ENCODE measurements around the gene PPP6R1.
A peak's percentile ranks its signal among the peaks of the same experiment; 100 is the strongest.
"Not testable (repeated sequence)": the region's sequence is repeated elsewhere in the genome, so short reads cannot be mapped to it uniquely, and the experiment has no call there.

The PPP6R1 gene

DNA sequence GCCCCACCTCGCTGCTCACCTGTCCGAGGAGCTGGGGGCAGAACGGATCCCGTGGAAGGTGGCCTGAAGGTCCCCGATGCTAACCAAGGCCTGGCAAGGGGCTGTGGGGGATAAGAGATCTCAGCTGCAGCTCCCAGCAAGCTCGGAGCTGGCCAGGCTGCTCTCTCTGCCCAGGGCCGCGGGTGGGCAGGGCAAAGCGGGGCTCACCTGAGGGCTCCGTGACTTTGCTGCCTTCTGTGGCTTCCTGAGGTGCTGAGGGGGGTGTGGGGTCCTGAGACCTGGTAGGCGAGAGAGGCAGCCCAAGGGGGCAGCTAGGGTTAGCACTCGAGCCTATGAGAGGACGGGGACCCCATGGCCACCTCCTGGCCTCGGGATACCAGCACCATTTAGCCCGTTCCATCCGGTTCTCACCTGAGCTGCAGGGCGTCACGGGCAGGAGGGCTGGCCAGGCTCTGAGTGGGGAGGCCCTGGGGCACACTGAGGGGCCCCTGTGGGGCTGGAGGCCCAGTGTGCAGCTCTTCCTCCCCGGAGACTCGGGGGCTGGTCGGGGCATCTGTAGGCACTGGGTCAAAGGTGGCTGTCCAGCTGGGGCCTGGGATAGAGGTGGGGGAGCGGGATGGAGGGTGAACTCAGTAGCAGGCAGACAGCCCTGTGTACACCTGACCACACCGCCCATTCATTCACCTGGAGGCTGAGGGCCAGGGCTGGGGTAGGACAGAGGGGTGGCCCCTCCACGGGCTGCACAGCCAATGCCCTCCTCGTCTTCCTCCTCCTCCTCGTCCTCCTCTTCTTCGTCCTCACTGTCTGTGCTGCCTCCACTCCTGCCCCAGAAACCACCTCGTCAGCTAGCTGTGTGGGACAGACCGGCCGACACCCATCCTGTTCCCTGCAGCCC, 27.2 kb downstream of the PPP6R1 start:
- CTCF ChIA-PET, result no interaction called here
- peaks cover 2% of the 10 kb centered on the region for H3K4me1 Mint-ChIP-seq
- H3K27ac Mint-ChIP-seq, result no peak overlapping the region
- DNase-seq, result no peak
- no peak overlapping the region for H3K4me3 Mint-ChIP-seq
- H3K9me3 Mint-ChIP-seq, result no peaks in the 10 kb centered on the region
- H3K27me3 Mint-ChIP-seq, result no peaks in the 10 kb centered on the region
- peaks cover 57% of the 10 kb centered on the region for H3K36me3 Mint-ChIP-seq

DNA sequence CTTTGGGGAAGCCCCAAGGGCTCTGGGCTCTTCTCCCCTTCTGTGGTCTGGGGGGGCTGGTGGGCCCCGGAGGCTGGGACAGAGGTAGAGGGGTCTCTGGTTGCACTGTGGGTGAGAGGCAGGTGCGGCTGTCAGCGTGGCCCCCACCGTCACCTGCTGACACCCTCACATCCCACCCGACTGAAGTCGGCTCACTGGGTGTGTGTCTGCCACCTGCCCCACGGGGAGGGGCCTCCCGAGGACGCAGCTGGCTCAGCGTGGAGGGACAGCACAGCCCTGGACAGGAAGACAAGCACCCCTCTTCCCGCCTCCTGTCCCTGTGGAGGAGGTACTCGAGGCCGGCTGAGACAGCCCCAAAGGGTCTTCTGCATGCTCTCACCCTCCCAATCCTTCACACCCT, 28.0 kb downstream of the PPP6R1 start:
- Mint-ChIP-seq H3K36me3 (peaks cover 55% of the 10 kb centered on the region), H3K4me3 (no peak overlapping the region), H3K9me3 (no peaks in the 10 kb centered on the region), H3K27ac (no peak overlapping the region), H3K4me1 (peaks cover 2% of the 10 kb centered on the region), H3K27me3 (no peaks in the 10 kb centered on the region)
- DNase-seq, result no peak
- CTCF ChIA-PET, result no interaction called here

DNA sequence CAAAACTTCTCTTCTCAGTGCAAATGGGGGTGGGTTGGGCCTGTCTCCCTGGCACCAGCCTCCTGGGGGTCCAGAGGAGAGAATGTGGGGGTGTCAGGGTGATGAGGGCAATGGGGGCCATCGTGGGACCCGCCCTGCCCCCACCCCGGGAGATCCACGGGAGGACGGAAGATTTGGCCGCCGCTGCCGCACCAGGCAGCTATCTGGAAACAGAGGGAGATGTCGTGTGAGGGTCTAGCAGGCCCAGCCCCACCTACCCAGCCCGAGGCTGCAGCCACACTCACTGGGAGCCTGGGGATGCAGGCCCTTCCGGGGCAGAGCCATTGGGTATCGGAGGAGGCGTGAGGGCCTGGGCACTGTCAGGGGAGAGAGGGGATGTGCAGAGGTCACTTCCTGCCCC, 28.5 kb downstream of the PPP6R1 start:
- no peak for DNase-seq
- H3K4me3 Mint-ChIP-seq, result no peak overlapping the region
- H3K27ac Mint-ChIP-seq, result no peak overlapping the region
- H3K36me3 Mint-ChIP-seq, result peaks cover 58% of the 10 kb centered on the region
- H3K9me3 Mint-ChIP-seq, result no peaks in the 10 kb centered on the region
- CTCF ChIA-PET, result no interaction called here
- no peaks in the 10 kb centered on the region for H3K27me3 Mint-ChIP-seq
- H3K4me1 Mint-ChIP-seq, result peaks cover 2% of the 10 kb centered on the region

DNA sequence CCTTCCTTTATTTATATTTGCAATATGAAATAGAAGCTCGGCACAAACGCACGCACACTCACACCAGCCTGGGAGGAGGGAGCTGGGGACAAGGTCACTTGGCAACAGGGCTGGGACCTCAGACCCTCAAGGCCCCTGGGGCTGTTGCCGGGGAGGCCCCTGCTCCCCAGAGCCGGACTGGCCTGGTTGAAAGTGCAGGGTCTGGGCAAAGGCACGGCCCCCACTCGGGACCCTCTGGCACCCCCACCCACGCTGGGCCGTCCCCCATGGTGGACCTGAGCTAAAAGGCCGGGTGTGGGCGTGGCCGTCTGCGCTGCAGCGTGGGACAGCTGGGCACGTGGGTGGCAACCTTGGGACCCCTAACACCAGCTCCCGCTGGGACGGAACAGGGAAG, 29.0 kb downstream of the PPP6R1 start:
- Mint-ChIP-seq H3K4me1 (peaks cover 2% of the 10 kb centered on the region), H3K4me3 (no peak overlapping the region), H3K27me3 (no peaks in the 10 kb centered on the region), H3K9me3 (no peaks in the 10 kb centered on the region), H3K36me3 (peaks cover 53% of the 10 kb centered on the region), H3K27ac (no peak overlapping the region)
- CTCF ChIA-PET, result no interaction called here
- DNase-seq, result no peak

DNA sequence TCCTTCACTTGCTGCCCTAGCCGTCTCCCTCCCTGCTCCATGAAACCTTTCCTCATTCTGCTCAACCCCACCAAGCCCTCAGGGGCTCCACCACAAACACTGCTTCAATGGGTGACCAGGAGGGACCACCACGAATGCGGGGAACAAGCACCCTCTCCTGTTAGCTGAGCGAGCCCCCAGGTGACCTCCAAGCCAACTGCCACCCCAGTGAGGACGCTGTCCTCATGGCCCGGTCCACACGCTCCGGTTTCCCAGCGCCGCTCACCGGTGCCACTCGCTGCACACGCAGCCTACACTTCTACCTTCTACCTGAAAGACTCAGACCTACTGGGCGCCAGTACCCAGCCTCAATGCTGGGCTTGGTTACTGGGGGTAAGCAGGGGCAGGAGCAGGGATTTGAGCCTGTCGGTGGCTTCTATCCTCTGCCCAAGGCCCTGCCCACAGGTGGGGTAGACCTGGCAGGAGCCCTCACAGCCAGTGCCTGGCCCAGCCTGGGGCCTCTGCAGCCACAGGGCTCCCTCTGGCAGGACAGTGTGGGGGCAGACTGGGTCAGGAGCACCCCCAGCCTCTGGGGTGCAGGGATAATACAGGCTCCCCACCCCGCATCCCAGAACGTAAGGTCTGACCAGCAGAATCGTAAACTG, 29.6 kb downstream of the PPP6R1 start:
- H3K4me1 Mint-ChIP-seq, result peaks cover 2% of the 10 kb centered on the region
- no peaks in the 10 kb centered on the region for H3K27me3 Mint-ChIP-seq
- peak overlapping the region; percentile 62 for H3K27ac Mint-ChIP-seq
- CTCF ChIA-PET, result no interaction called here
- DNase-seq, result no peak
- H3K36me3 Mint-ChIP-seq, result peaks cover 48% of the 10 kb centered on the region
- H3K4me3 Mint-ChIP-seq, result no peak overlapping the region
- H3K9me3 Mint-ChIP-seq, result no peaks in the 10 kb centered on the region

DNA sequence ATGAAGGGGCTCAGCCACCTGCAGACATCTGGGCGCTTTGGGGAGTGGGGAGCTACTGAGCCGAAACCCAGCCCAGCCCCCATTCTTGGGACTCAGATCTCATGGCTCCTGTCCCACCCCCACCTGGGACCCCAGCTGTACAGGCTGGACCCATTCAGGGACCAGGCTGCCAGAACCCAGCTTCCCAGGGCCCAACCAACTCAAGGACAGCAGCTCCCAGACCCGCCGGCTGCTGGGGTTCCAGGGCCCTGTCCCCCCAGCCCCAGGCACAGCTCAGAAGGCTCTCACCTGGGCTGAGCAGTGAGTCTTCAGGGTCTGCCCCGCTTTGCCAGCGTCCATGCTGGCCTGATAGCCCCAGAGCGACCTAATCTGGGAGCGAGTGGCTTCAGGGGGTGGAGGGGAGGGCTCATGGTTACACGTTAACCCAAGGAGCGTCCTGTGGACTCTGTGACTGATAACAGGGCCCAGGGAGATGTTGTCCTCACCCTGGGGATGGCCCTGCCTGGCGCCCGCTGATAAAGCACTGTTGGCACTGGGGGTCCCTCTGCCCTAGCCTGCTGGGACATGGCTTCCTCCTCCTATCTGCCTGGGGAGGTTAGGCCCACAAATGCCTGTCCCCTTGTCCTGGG, 30.3 kb downstream of the PPP6R1 start, which contains the start of gene TMEM86B:
TSS of gene TMEM86B (minus strand) at position 361 of the 629 bp plus-strand sequence. CDS start at position 339, 22 bp downstream.
- Mint-ChIP-seq H3K4me3 (no peak within 1 kb of the TSS), H3K9me3 (no peaks in the 10 kb centered on the region), H3K36me3 (peaks cover 42% of the 10 kb centered on the region), H3K4me1 (peaks cover 2% of the 10 kb centered on the region), H3K27ac (peak within 1 kb of the TSS; percentile 64), H3K27me3 (no peaks in the 10 kb centered on the region)
- CTCF ChIA-PET, result no interaction called here
- DNase-seq, result no peak

DNA sequence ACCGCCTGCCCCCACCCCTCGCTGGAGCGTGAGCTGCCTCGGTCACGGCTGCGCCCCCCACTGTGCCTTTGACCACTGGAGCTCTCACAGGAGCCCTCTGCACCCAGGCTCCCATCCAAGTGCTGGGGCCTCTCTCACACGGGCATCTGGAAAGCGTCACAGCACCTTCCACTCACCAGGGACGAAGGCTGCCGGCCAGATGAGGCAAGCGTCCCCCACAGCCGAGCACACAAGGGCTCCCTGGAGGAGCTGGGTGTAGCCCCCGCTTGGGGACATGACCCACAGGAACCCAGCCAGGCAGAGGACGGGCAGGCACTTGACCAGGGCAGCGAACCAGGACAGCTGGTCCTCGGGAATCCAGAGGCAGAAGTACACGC, 30.8 kb downstream of the PPP6R1 start:
- no peak overlapping the region for H3K4me3 Mint-ChIP-seq
- peaks cover 2% of the 10 kb centered on the region for H3K4me1 Mint-ChIP-seq
- no peaks in the 10 kb centered on the region for H3K9me3 Mint-ChIP-seq
- H3K27me3 Mint-ChIP-seq, result no peaks in the 10 kb centered on the region
- H3K27ac Mint-ChIP-seq, result no peak overlapping the region
- DNase-seq, result no peak
- CTCF ChIA-PET, result no interaction called here
- peaks cover 39% of the 10 kb centered on the region for H3K36me3 Mint-ChIP-seq

DNA sequence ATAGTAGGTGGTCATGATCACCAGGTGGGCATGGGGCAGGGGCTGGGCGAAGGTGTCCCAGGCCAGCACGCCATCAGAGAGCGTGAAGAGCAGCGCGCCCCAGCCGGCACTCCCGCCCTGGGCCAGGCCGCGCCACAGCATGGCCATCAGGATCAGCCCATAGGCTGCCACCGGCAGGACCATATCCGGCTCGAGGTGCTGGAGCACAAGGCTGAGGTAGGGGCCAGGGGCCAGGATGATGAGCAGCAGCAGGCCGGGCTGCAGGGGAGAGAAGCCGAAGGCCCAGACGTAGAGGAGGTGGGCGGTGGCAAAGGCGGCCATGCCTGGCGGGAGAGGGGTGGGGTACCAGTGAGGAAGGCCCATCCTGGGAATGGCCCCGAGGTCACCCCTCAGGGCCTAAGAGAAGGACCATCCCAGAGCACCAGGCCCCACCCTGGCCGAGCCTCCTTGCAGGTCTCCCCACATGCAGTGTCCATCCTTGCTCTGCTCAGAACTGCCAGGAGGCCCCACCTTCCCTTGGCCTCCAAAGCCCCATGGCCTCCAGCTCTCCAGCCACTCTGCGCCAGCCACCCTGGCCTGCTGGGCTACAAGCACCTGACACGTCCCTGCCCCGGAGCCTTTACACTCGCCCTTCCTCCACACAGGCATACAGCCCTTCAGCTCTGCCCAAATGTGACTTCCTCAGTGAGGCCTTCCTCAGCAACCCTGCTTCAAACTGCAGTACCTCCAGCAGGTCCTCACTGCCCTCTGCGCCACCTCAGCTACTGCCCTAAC, 31.4 kb downstream of the PPP6R1 start:
- Mint-ChIP-seq H3K4me1 (peaks cover 2% of the 10 kb centered on the region), H3K27ac (peak overlapping the region; percentile 64), H3K36me3 (peaks cover 34% of the 10 kb centered on the region), H3K9me3 (no peaks in the 10 kb centered on the region), H3K4me3 (no peak overlapping the region), H3K27me3 (no peaks in the 10 kb centered on the region)
- CTCF ChIA-PET, result no interaction called here
- no peak for DNase-seq

DNA sequence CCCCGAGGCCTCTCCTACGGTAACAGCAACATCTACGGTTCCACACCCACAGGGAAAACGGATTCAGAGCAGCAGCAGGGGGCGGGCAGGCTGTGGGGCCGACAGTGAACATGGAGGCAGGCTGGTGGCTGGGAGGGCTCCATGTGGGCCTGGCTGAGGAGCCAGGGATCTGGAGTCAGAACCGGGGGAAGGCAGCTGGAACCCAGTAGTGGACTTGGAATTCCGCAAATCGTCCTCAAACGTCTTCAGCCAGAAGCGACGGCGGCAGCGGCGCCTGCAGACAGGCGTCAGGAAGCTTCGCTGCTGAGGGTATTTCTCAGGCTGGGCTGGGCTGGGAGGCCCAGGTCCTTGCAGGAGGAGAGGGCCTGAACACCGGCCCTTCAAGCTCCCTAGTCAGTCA, 32.0 kb downstream of the PPP6R1 start:
- no peak for DNase-seq
- H3K4me3 Mint-ChIP-seq, result no peak overlapping the region
- H3K9me3 Mint-ChIP-seq, result no peaks in the 10 kb centered on the region
- H3K36me3 Mint-ChIP-seq, result peaks cover 28% of the 10 kb centered on the region
- CTCF ChIA-PET, result no interaction called here
- H3K4me1 Mint-ChIP-seq, result no peaks in the 10 kb centered on the region
- no peak overlapping the region for H3K27ac Mint-ChIP-seq
- no peaks in the 10 kb centered on the region for H3K27me3 Mint-ChIP-seq

DNA sequence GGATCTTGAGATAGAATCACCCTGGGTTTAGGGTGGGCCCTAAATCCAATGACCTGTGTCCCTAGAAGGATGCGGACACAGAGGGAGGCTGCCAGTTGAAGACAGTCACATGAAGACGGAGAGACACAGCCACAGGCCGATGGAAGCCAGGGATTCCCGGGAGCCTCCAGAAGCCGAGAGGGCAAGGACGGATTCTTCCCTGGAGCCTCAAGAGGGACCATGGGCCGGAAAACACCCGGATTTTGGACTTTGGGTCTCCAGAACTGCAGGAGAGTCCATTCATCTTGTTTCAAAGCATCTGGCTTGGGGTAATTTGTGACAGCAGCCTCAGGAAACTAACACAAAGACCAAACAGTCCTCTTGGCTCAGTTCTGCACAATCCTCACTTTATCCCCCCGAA, 32.5 kb downstream of the PPP6R1 start:
- H3K27ac Mint-ChIP-seq, result no peak overlapping the region
- no peak for DNase-seq
- H3K4me3 Mint-ChIP-seq, result no peak overlapping the region
- CTCF ChIA-PET, result no interaction called here
- H3K4me1 Mint-ChIP-seq, result no peaks in the 10 kb centered on the region
- no peaks in the 10 kb centered on the region for H3K27me3 Mint-ChIP-seq
- H3K9me3 Mint-ChIP-seq, result no peaks in the 10 kb centered on the region
- H3K36me3 Mint-ChIP-seq, result peaks cover 32% of the 10 kb centered on the region

DNA sequence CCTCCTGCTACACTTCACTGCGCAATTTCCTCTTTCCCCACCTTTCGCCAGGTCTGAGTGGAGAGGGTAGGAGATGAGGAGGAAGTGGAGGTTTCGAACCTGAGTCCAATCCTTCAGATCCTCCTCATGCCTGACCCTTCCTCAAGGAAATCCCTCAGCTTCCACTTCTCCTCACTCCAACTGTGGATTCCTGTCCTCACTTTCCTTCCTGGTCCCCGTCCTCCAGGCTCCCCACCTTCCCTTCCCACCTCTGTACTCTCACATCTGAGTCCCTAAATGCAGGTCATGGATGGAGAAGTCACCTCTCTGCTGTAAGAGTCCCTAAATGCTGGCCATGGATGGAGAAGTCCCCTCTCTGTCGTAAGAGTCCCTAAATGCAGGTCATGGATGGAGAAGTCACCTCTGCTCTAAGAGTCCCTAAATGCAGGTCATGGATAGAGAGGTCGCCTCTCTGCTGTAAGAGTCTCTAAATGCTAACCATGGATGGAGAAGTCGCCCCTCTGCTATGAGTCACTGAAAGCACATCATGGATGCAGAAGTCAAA, 33.3 kb downstream of the PPP6R1 start:
- peak overlapping the region; percentile 38 for H3K27ac Mint-ChIP-seq
- H3K9me3 Mint-ChIP-seq, result peaks cover 5% of the 10 kb centered on the region
- no peak for DNase-seq
- H3K4me1 Mint-ChIP-seq, result no peaks in the 10 kb centered on the region
- H3K36me3 Mint-ChIP-seq, result peaks cover 37% of the 10 kb centered on the region
- CTCF ChIA-PET, result no interaction called here
- H3K4me3 Mint-ChIP-seq, result no peak overlapping the region
- no peaks in the 10 kb centered on the region for H3K27me3 Mint-ChIP-seq

DNA sequence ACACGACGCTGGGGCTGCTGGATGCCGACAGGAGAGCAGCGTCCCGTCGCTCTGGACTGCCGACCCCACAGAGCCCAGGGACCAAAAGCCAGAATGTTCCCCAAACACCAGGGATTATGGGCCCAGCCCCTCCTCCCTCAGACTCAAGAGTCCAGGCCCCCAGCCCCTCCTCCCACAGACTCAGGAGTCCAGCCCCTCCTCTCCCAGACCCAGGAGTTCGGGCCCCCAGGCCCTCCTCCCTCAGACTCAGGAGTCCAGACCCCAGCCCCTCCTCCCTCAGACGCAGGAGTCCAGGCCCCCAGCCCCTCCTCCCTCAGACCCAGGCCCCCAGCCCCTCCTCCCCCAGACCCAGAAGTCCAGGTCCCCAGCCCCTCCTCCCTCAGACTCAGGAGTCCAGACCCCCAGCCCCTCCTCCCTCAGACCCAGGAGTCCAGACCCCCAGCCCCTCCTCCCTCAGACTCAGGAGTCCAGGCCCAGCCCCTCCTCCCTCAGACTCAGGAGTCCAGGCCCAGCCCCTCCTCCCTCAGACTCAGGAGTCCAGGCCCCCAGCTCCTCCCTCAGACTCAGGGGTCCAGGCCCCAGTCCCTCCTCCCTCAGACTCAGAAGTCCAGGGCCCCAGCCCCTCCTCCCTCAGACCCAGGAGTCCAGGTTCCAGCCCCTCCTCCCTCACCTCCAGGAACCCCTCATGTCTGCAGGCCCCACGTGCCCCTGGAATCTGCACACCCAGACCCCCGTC, 34.0 kb downstream of the PPP6R1 start:
- not testable (repeated sequence) for H3K27ac Mint-ChIP-seq, H3K4me1 Mint-ChIP-seq, H3K9me3 Mint-ChIP-seq, H3K4me3 Mint-ChIP-seq, DNase-seq, H3K27me3 Mint-ChIP-seq
- H3K36me3 Mint-ChIP-seq, result peaks cover 36% of the 10 kb centered on the region
- CTCF ChIA-PET, result interaction anchor here (0.6 kb wide), 1 partner anchor 84 kb away, joined by 3 read pairs; no protein-coding TSS in a partner anchor

DNA sequence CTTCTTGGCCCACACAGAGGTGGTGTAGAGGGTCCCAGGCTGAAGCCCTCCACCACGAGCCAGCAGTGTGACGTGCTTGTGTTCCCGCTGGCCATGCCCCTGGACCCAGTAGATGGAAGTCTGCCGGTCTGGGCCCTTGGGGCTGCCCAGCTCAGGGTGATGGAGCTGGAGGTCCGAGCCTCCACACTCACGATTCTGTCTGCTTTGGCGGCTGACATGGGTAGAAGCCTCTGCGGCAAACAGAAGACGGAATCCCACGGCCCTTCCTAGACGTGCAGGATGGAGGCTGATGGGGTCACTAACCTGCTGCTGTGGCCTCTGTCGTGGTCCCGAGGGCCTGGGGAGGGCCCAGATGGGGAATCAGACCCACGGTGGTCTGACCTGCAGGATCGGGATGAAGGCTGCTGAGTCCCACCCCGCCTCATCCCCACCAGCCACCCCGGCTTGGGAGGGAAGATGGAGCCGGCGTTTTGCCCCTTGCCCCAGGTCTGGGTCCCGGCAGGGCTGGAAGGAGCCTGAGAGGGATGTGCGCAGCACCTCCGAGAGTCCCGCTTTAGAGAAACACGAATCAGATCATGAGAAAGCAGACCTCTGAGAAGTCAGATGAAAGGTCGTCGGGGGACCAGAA, 34.7 kb downstream of the PPP6R1 start:
- H3K36me3 Mint-ChIP-seq, result peaks cover 35% of the 10 kb centered on the region
- H3K4me3 Mint-ChIP-seq, result no peak overlapping the region
- H3K4me1 Mint-ChIP-seq, result no peaks in the 10 kb centered on the region
- no peak for DNase-seq
- H3K27me3 Mint-ChIP-seq, result no peaks in the 10 kb centered on the region
- H3K27ac Mint-ChIP-seq, result no peak overlapping the region
- peaks cover 5% of the 10 kb centered on the region for H3K9me3 Mint-ChIP-seq
- CTCF ChIA-PET, result interaction anchor here (0.6 kb wide), 1 partner anchor 83 kb away, joined by 3 read pairs; no protein-coding TSS in a partner anchor
